D721Med (cell line): ENCODE results near the gene PMM1.
A peak's percentile ranks its signal among the peaks of the same experiment; 100 is the strongest.

ENCODE experiments used
- DNase-seq: peaks from one replicate; pipeline ENCODE4 v3.0.0; 2011; ENCODE audit warnings: low spot score; ENCODE audit not compliant: insufficient read length
- FAIRE-seq: peaks from 2 replicates; lab custom pipeline; 2011; peaks lifted over from hg19 to GRCh38; lab: Jason Lieb, UNC
- TF ChIP-seq, protein P1 (sequence below): IDR thresholded peaks from 2 replicates; pipeline ENCODE4 v1.5.1; 2012; ENCODE audit warnings: mild to moderate bottlenecking, control low read depth; ENCODE audit not compliant: insufficient read depth; ENCODE audit errors: missing control alignments

The PMM1 gene

DNA sequence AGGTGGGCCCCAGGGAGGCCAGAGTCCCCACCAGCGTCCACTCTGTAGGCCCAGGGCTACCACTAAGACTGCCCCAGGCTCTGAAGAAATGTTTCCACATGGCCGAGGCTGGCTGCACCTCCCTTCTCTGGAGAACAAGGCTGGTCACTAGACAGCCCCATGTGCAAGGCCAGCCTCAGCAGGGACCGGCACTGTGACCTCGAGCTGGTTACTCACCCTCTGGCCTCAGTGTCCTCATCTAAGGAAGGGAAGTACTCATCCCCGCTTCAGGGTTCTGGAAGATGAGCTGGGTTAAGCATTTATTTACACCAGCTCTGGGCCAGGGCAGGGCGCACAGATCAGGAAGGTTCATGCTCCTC, 9.7 kb downstream of the PMM1 start:
- FAIRE-seq: no peak

DNA sequence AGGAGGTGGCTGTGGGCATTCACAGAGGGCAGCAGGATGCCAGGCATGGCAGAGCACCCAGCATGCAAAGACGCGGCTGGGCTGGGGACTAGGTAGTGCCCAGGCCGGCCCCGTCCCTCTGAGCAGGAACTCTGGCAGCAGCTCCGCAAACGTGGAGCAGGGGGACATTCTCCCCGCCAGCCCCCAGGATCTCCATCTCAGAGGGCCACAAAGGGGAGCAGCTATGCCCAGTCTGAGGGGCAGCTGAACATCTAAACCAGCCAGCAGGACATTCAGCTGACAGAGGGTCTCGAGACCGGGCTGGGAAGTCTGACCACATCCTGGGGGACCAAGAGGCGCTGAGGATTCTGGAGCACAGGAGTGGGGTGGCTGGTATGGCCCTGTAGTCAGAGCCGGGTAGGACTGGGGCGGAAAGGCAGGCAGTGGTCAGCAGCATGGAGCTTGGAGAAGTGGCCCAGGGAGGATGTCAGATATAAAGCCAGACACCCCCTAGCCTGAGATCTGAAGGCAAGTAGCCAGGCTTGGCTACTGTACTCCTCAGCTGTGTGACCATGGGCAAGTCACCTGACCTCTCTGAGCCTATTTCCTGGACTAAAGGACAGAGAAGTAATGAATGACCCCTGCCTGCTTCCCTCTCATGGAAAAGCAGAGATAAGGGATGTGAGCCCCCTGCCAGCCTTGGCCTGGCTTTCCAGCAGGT, 10.2 kb downstream of the PMM1 start:
- DNase-seq (no peak), FAIRE-seq (no peak)
- TF ChIP-seq, protein P1, sequence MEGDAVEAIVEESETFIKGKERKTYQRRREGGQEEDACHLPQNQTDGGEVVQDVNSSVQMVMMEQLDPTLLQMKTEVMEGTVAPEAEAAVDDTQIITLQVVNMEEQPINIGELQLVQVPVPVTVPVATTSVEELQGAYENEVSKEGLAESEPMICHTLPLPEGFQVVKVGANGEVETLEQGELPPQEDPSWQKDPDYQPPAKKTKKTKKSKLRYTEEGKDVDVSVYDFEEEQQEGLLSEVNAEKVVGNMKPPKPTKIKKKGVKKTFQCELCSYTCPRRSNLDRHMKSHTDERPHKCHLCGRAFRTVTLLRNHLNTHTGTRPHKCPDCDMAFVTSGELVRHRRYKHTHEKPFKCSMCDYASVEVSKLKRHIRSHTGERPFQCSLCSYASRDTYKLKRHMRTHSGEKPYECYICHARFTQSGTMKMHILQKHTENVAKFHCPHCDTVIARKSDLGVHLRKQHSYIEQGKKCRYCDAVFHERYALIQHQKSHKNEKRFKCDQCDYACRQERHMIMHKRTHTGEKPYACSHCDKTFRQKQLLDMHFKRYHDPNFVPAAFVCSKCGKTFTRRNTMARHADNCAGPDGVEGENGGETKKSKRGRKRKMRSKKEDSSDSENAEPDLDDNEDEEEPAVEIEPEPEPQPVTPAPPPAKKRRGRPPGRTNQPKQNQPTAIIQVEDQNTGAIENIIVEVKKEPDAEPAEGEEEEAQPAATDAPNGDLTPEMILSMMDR: no peak

More for the DNA sequence above, 9.7 kb downstream of the PMM1 start:
- TF ChIP-seq, protein P1: no peak
- no peak for DNase-seq

DNA sequence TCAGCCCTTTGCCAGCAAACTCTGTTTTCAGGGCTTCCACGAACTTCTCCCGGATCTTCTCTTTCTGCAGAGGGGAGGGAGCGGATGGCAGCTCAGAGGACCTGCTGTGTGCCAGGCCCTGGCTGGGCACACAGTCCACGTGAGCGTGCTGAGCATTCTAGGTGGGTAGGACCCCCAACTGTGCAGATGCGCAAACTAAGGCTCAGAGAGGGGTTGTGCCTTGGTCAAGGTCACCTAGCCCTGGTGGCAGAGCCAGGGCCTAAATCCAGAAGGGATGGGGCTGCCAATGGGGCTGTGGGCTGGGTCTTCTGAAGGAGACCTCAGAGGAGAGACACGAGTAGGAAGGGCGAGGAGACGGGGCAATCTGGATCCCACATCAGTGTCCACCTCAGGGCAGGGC, 10.8 kb downstream of the PMM1 start:
- TF ChIP-seq, protein P1: no peak
- DNase-seq: no peak
- FAIRE-seq: no peak

DNA sequence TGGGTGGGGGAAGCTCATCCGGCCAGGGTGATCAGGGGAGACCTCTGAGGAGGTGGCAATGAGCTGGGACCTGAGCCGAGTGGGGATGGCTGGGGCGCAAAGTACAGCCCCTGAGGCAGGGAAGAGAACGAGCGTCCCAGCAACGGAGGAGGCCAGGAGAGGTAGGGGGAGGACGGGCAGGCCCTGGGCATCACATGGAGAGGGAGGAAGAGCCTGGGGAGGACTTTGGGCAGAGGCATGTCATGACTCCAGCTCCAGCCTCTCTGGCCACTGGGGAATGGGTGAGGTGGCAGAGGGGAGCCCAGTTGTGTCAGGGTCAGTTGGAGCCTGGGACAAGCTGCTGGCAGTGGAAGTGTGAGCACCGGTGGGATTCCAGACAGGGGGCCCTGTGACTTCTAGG, 11.5 kb downstream of the PMM1 start:
- TF ChIP-seq, protein P1: no peak
- no peak for FAIRE-seq
- DNase-seq: no peak

DNA sequence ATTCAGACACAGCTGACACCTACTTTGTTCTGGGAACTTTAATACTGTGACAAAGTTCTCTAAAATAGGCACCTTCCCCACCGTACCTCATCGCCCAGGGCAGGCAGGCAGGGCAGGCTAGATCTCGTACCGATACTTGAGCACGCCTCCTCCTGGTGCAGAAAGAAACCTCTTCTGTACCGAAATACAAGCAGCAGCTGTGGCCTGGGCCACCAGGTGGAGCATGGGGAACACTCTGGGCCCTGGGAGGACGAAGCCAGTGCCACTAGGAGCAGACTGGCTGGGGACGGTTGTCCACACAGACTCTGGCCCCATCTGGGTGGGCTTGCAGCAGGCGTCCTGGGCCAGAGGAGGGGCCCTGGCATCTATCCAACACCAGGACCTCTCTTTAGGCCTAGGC, 12.8 kb downstream of the PMM1 start:
- peak; percentile 39 for DNase-seq
- TF ChIP-seq, protein P1: peak; percentile 86
- no peak for FAIRE-seq

DNA sequence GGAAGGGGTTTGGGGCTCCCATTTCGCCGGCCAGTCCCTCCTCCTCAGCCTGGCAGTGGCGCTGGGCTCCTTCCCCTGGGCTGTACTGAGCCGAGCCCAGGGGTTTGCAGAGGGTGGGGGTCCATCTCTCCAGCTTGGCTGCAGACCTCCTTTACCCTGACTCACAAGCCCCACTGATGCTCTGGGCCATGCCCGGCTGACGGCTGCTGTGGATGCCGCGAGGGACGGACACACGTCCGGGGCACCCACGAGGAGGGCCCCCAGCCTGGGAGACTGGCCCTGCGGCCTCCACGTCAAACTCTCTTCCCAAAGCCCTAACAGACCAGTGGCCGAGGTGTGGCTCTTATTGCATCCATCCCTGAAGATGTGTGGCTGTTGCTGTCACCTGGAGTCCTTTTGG, 14.1 kb downstream of the PMM1 start:
- TF ChIP-seq, protein P1: no peak
- DNase-seq (no peak), FAIRE-seq (no peak)

DNA sequence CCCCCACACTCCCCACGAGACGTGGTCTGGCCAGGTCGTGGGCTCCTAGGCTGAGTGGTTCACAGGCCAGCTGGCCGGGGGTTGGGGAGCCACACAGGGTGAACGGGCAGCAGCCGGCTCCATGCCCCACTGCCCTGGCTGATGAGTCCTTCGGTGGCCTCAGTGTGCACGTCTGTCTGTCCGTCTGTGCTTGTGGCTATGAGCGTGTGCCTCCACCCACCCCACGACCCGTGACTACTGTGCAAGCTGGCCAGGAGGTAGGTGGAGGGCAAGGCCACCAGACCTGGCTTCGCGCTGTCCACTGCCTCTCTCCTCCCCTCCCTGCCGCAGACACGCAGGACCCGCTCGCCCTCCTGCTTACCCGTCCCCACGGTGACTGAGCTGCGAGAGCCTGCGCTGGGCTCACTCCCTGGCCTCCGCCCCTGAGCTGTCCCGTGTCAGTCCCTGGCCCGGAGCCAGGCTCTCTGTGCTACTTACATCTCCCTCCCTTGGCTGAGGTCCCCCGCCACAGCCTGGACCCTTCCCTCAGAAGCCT, 14.7 kb downstream of the PMM1 start:
- FAIRE-seq (no peak), DNase-seq (no peak)
- TF ChIP-seq, protein P1: no peak
